ENCODE data around the gene AEBP2. TPM values are rescaled to one million over a fixed set of nuclear protein-coding genes. Genes with fewer than 3 reads are reported as not detected.
A peak's percentile ranks its signal among the peaks of the same experiment; 100 is the strongest.

AEBP2 gene
- total and polyA plus RNA-seq, 2 experiments from 2014 or later: 10.4 to 16.6 TPM

DNA sequence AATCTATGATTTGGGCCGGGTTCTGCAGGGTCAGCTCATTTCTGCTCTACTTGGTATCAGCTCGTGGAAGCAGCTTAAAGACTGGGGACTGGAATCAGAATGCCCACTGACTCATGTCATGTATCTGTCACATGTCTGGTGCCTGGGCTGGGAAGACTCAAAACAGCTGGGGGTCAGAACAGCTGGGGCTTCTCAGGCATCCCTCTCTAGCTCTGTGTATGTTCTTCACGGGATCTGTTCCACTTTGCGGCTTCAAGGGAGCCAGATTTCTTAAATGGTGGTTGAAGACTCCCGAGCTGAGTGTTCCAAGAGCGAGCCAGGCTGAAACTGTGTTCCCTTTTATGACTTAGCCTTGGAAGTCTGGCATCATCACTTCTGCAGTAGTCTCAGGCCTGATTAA lies 11.9 kb downstream of the AEBP2 start:
- Histone ChIP-seq H3K27ac (no peak overlapping the region), H3K27me3 (replicated peaks; ENCODE audit: insufficient read depth) (no peaks in the 10 kb centered on the region), H3K79me2 (ENCODE audit: insufficient read depth) (peaks cover 100% of the 10 kb centered on the region), H3K9me2 (ENCODE audit: insufficient read depth) (no peaks in the 10 kb centered on the region), H3K9me3 (ENCODE audit: low read depth) (no peaks in the 10 kb centered on the region), H3K4me3 (no peak overlapping the region), H3K9ac (no peak overlapping the region), H3K36me3 (ENCODE audit: low read depth) (no peaks in the 10 kb centered on the region), H3K4me2 (ENCODE audit: unreplicated experiment) (no peak overlapping the region), H4K20me1 (ENCODE audit: insufficient read depth) (peaks cover 8% of the 10 kb centered on the region; the same call in 1 of the 2 replicates), H3F3A (ENCODE audit: insufficient read depth) (peaks cover 11% of the 10 kb centered on the region; the same call in 1 of the 2 replicates), H3K4me1 (ENCODE audit: insufficient read depth) (0 out of 2 replicates have a peak, but pooled peaks cover 9% of the 10 kb centered on the region), H2AFZ (no peak overlapping the region)
- TF ChIP-seq EZH2phosphoT487 (IDR thresholded peaks at IDR 0.05; ENCODE audit: insufficient read depth, low read depth) (no peak), EZH2 (IDR thresholded peaks at IDR 0.05; ENCODE audit: insufficient read depth, poor library complexity, severe bottlenecking) (no peak)
- peak; percentile 23 for DNase-seq
- 27% methylated on average over 6 of the region's 6 CpGs for WGBS, 2 experiments (ENCODE audit: low coverage in 1 of 2, low lambda C conversion rate in 2 of 2, missing lambda C conversion rate in 2 of 2)
- in situ Hi-C loops (cut with MboI): no loop called here

DNA sequence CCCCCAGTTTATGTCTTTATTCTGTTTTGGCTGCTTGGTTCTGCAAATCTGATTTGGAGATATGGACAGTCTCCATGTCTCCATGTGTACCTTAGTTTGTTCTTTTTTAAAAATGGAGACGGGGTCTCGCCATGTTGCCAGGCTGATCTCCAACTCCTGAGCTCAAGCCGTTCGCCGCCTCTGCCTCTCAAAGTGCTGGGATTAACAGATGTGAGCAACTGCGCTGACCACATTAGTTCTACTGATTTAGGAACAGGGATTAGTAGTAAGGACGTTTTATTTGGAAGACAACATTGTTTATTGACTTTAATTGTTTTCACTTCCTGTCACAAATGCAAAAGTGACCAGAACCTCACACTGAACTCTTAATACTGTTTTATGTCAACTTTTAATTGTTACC lies 14.7 kb downstream of the AEBP2 start:
- H3K4me1 ChIP-seq (ENCODE audit: insufficient read depth): 0 out of 2 replicates have a peak, but pooled peaks cover 9% of the 10 kb centered on the region
- no peak overlapping the region for H2AFZ ChIP-seq
- H3K4me3 ChIP-seq: no peak overlapping the region
- H3K9me2 ChIP-seq (ENCODE audit: insufficient read depth): no peaks in the 10 kb centered on the region
- WGBS, 2 experiments (ENCODE audit: low coverage in 1 of 2, low lambda C conversion rate in 2 of 2, missing lambda C conversion rate in 2 of 2): 86 to 87% methylated on average over 7 of the region's 7 CpGs
- H3K27me3 ChIP-seq (replicated peaks; ENCODE audit: insufficient read depth): no peaks in the 10 kb centered on the region
- H3K9me3 ChIP-seq (ENCODE audit: low read depth): no peaks in the 10 kb centered on the region
- DNase-seq: no peak
- no peak overlapping the region for H3K4me2 ChIP-seq (ENCODE audit: unreplicated experiment)
- in situ Hi-C loops (cut with MboI): no loop called here
- no peak overlapping the region for H3K9ac ChIP-seq
- no peaks in the 10 kb centered on the region for H3K36me3 ChIP-seq (ENCODE audit: low read depth)
- H4K20me1 ChIP-seq (ENCODE audit: insufficient read depth): peaks cover 22% of the 10 kb centered on the region
- H3F3A ChIP-seq (ENCODE audit: insufficient read depth): peaks cover 11% of the 10 kb centered on the region; the same call in 1 of the 2 replicates
- no peak overlapping the region for H3K27ac ChIP-seq
- TF ChIP-seq EZH2phosphoT487 (IDR thresholded peaks at IDR 0.05; ENCODE audit: insufficient read depth, low read depth) (no peak), EZH2 (IDR thresholded peaks at IDR 0.05; ENCODE audit: insufficient read depth, poor library complexity, severe bottlenecking) (no peak)
- H3K79me2 ChIP-seq (ENCODE audit: insufficient read depth): peaks cover 100% of the 10 kb centered on the region

DNA sequence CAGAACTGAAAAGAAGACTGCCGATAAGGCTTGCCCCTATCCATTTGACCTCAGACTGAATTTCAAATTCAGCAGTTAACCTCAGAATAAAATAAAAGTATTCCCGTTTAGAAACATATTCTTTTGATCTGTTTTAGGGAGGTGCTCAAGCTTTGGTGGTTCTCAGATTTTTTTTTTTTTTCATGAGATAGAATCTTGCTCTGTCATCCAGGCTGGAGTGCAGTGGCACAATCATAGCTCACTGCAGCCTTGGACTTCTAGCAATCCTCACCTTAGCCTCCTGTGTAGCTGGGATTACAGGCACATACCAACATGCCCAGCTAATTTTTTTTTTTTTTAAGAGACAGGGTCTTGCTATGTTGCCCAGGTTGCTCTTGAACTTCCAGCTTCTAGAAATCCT lies 15.5 kb downstream of the AEBP2 start:
- WGBS, 2 experiments (ENCODE audit: low coverage in 1 of 2, low lambda C conversion rate in 2 of 2, missing lambda C conversion rate in 2 of 2): 66 to 78% methylated on average over 2 of the region's 2 CpGs
- H3F3A ChIP-seq (ENCODE audit: insufficient read depth): peaks cover 6% of the 10 kb centered on the region; the same call in 1 of the 2 replicates
- no peaks in the 10 kb centered on the region for H3K27me3 ChIP-seq (replicated peaks; ENCODE audit: insufficient read depth)
- no peak for DNase-seq
- in situ Hi-C loops (cut with MboI): no loop called here
- H4K20me1 ChIP-seq (ENCODE audit: insufficient read depth): peaks cover 20% of the 10 kb centered on the region
- H3K27ac ChIP-seq: no peak overlapping the region
- H3K4me2 ChIP-seq (ENCODE audit: unreplicated experiment): no peak overlapping the region
- H3K36me3 ChIP-seq (ENCODE audit: low read depth): no peaks in the 10 kb centered on the region
- H3K79me2 ChIP-seq (ENCODE audit: insufficient read depth): peaks cover 100% of the 10 kb centered on the region
- H3K9ac ChIP-seq: no peak overlapping the region
- H2AFZ ChIP-seq: no peak overlapping the region
- H3K9me3 ChIP-seq (ENCODE audit: low read depth): no peaks in the 10 kb centered on the region
- TF ChIP-seq EZH2 (IDR thresholded peaks at IDR 0.05; ENCODE audit: insufficient read depth, poor library complexity, severe bottlenecking): no peak
- TF ChIP-seq EZH2phosphoT487 (IDR thresholded peaks at IDR 0.05; ENCODE audit: insufficient read depth, low read depth): no peak
- H3K4me1 ChIP-seq (ENCODE audit: insufficient read depth): 0 out of 2 replicates have a peak, but pooled peaks cover 6% of the 10 kb centered on the region
- no peak overlapping the region for H3K4me3 ChIP-seq
- no peaks in the 10 kb centered on the region for H3K9me2 ChIP-seq (ENCODE audit: insufficient read depth)

DNA sequence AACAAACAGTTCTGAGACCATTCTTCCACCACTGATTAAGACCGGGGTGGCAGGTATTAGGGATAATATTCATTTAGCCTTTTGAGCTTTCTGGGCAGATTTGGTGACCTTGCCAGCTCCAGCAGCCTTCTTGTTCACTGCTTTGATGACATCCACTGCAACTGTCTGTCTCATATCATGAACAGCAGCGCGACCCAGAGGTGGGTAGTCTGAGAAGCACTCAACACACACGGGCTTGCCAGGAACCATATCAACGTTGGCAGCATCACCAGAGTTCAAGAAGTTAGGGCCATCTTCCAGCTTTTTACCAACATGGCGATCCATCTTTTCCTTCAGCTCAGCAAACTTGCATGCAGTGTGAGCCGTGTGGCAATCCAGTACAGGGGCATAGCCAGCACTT lies 16.9 kb downstream of the AEBP2 start:
- WGBS, 2 experiments (ENCODE audit: low coverage in 1 of 2, low lambda C conversion rate in 2 of 2, missing lambda C conversion rate in 2 of 2): 98 to 99% methylated on average over 7 of the region's 7 CpGs
- Histone ChIP-seq H3K79me2 (ENCODE audit: insufficient read depth) (peaks cover 100% of the 10 kb centered on the region), H3K4me1 (ENCODE audit: insufficient read depth) (no peaks in the 10 kb centered on the region), H3K9me2 (ENCODE audit: insufficient read depth) (no peaks in the 10 kb centered on the region), H4K20me1 (ENCODE audit: insufficient read depth) (peaks cover 15% of the 10 kb centered on the region; the same call in 1 of the 2 replicates), H3K9ac (no peak overlapping the region), H2AFZ (no peak overlapping the region), H3K36me3 (ENCODE audit: low read depth) (no peaks in the 10 kb centered on the region), H3K27ac (no peak overlapping the region), H3K4me2 (ENCODE audit: unreplicated experiment) (no peak overlapping the region), H3F3A (ENCODE audit: insufficient read depth) (0 out of 2 replicates have a peak, but pooled peaks cover 3% of the 10 kb centered on the region), H3K4me3 (no peak overlapping the region), H3K9me3 (ENCODE audit: low read depth) (no peaks in the 10 kb centered on the region), H3K27me3 (replicated peaks; ENCODE audit: insufficient read depth) (no peaks in the 10 kb centered on the region)
- in situ Hi-C loops (cut with MboI): no loop called here
- TF ChIP-seq EZH2 (IDR thresholded peaks at IDR 0.05; ENCODE audit: insufficient read depth, poor library complexity, severe bottlenecking) (no peak), EZH2phosphoT487 (IDR thresholded peaks at IDR 0.05; ENCODE audit: insufficient read depth, low read depth) (no peak)
- no peak for DNase-seq
